Ishikawa (cell line): ENCODE data around the gene SPEM2.

Experiments
- RAD21 ChIP-seq: IDR thresholded peaks from 2 replicates; pipeline ENCODE4 v1.6.1; 2012; ENCODE audit warnings: low read depth
- YY1 ChIP-seq: IDR thresholded peaks from 2 replicates; pipeline ENCODE4 v1.6.1; 2012; ENCODE audit warnings: low read depth
- TF ChIP-seq, protein P1 (sequence below): IDR thresholded peaks from 2 replicates; pipeline ENCODE4 v1.6.1; 2012

DNA sequence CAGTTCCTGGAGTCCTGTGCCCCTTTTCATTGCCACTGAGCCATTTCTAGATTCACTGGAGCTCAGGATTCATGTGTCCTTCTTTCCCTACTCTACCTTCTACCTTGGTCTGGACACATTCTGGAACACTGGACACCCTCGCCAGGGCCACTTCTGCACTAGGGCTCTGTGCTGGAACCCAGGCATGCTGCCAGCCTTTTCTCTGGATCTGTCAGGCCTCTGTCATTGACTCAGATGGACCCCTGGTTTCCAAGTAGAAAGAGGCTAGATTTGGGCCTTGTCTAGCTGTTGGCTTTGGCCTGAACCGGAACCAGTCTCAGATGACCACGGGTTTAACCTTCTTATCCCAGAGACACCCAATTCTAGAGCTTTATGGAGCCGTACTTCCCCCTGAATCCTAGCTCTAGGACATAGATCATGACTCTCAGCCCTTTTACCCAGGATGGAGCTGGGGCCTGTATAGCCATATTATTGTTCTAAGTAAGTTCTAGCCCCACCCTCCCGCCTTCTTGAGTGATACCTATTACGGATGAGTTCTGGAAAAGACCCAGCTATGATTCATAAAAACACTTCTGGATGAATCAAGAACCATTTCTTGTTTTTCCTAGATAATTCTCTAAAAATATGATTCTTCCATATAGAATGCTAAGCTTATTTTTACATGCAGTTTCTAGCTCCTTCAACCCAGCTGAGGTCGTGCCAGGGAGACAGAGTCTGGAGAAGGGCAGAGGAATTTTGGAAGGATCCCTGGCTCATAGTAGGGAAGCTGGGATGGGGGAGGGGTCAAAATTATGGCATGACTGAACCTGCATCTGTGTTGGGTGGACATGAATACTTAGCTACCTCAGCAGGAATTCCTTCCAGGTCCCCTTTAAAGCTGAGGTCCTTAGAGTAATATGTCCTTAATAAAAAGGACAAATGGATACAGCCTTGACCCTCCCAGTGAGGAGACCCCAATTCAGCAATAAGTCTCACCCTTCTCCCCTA is 18.4 kb downstream of the SPEM2 start:
- TF ChIP-seq, protein P1, sequence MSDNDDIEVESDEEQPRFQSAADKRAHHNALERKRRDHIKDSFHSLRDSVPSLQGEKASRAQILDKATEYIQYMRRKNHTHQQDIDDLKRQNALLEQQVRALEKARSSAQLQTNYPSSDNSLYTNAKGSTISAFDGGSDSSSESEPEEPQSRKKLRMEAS: no peak
- TF ChIP-seq RAD21 (no peak), YY1 (no peak)
